Measurements from ENCODE around the gene KIF25.

Gene KIF25

DNA sequence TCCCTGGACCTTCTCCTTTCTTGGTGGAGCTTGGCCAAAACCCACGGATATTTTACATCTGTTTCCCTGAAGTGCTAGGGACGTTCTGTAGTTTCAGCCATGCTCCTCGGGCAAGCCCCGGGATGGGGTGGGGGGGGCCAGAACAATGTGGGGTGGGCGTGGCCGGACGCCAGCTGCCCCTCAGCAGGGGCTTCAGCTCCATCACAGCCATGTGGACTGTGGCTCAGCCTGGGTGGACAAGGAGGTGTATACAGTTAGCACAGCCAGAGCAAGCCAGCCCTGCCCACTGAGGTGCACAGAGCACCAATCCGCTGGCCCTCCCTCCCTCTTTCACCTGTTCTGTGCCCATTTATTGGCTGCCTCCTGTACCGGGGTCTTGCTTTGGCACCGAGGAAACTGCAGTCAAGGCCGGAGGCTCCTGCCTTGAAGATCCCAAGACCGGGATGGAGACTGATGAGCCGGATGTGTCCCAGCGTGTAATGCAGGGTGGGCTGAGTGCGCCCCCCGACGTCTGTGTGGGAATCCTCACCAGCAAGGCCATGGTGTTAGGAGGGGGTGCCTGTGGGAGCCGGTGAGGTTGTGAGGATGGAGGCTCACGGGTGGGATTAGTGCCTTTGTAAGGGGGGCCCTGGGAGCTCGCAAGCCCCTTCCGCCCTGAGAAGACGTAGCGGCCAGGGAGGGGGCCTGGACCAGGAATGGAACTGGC lies 53.6 kb downstream of the KIF25 start:
- no peak for DNase-seq (ENCODE audit: low read depth in 2 of 2)

DNA sequence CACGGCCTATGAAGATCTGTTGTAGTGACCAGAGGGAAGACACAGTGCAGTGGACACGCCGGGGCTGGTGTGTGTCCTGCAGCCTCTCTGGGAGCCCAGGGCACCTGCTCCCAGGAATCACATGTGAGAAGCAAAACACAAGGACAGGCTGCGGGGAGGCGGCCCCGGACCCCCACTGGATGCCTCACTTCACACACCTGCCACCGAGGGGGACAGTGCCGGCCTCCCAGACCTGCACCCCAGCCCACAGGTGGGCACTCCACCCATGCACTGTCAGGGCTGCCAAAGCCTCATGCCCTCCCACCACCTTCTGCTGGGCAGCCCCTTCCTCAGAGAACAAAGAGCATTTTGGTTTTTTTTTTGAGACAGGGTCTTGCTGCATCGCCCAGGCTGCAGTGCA lies 54.2 kb downstream of the KIF25 start:
- DNase-seq (ENCODE audit: low read depth in 2 of 2), result no peak

DNA sequence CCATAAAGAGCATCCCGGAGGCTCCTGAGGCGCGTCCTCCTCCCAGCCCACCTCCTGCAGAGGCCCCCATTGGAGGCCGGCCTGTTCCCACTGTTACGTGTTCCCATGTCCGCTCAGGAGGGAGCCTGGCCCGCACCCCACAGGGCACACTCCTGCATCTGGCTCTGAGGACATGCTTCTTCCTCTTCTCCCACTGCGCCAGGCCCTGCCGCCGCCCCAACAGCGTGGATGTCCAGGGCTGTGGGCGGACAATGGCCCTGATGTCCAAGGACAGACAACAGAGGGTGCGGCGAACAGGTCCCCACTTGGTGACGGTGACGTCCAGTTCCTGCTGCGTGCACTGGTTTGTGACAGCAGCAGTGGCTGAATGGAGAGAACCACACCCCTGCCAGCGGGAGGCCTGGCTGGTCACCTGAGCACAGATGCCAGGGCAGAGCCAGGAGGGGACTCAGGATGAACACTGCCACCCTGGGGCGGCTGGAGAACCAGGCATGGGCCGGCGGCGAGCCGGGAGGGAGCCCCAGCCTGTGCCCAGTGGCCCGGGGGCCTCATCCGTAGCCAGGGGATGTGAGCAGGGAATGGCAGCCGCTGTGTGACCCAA lies 54.9 kb downstream of the KIF25 start:
- no peak for DNase-seq (ENCODE audit: low read depth in 2 of 2)

DNA sequence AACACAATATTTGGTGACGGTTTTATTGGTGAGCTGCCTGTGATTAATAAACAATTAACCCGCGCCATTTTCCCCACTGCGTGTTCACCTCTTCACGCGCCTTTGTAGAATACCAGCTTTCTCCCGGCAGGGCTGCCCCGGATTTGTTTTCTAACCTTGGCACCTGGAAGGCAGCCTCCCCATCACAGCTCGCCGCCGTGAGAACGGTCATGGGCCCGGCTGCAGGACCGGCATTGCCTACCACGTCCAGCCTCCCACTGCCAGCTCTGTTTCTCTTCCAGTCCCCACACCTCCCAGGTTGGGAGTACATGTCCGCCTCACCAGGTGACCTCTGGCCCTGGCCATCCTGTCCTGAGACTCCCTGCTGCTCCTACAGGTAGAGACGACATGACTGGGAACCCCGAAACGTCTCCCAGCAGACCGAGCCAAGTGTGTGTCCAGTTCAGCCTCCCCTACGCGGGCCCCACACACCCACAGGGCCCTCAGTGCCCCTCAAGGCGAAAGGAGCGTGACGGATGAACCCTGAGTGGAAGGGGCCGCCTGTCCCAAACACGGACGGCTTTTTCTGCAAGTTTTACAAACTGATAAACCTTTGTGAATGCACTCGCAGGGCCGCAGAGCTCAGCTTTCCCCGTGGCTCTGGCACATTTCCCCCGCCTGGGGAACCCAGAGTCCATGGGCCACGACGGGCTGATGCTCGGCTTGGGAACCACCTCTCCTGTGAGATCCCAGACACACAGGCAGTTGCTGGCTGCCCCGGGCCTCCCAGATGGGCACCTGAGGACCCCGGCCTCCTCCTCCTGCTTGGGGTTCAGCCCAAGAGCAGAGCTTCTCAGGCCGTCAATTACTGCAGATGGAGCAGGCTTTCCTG lies 55.9 kb downstream of the KIF25 start:
- no peak for DNase-seq (ENCODE audit: low read depth in 2 of 2)

DNA sequence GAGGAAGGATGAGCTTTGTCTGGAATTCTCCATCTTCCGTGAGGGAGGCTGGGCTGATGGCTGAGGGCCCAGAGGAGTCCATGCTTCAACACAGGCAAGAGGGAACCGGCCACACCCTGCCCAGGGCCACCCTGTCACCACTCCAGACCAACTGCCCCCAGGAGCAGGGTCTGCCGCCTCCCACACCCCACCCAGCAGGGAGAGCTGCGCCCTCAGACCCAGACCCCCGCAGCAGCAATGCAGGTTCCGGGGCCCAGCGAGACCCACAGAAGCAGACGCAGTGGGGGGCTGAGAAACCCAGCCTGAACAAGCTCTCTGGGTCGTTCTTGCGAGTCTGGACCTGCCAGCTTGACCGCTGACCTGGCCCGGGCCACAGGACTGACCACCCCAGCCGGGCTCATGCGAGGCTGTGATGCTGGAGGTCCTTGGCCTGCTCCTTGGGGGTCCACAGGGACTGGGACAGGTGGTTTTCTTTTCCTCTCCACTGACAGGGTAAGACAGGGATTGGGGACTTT lies 56.5 kb downstream of the KIF25 start:
- no peak for DNase-seq (ENCODE audit: low read depth in 2 of 2)

DNA sequence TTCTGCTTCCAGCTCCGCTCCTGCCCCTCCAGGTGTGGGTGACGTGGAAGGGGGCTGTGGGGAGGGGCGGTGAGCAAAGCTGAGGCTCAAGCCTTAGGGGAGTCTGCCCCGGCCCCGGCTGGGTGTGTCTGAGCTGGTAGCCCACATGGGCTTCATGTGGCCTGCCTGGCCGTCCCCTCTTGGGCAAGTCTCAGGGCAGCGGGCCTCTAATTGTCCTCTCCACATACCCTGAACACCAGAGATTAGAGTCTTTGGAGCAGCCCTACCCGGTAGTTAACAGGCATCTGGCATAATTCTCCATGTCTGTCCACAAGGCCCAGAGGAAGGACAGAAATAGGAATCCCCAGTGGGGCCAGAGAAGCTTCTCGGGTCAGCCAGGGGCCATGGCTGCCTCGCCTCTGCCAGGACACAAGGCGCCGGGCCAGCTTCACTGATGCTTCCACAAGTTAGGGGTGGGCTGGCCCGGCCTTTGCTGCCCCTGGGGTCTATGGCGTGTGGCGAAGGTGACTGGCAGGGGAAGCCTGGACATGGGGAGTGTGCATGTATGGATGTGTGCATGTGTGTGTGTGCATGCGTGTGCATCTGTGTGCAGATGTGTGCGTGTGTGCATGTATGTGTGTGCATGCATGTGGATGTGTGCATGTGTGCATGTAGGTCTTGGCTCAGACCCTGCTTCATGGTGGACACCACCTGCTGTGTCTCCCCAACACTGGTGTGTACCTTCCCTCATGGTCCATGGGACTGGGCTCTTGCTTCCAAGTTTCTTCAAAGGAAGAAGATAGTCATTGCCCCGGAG lies 57.5 kb downstream of the KIF25 start:
- no peak for DNase-seq (ENCODE audit: low read depth in 2 of 2)

DNA sequence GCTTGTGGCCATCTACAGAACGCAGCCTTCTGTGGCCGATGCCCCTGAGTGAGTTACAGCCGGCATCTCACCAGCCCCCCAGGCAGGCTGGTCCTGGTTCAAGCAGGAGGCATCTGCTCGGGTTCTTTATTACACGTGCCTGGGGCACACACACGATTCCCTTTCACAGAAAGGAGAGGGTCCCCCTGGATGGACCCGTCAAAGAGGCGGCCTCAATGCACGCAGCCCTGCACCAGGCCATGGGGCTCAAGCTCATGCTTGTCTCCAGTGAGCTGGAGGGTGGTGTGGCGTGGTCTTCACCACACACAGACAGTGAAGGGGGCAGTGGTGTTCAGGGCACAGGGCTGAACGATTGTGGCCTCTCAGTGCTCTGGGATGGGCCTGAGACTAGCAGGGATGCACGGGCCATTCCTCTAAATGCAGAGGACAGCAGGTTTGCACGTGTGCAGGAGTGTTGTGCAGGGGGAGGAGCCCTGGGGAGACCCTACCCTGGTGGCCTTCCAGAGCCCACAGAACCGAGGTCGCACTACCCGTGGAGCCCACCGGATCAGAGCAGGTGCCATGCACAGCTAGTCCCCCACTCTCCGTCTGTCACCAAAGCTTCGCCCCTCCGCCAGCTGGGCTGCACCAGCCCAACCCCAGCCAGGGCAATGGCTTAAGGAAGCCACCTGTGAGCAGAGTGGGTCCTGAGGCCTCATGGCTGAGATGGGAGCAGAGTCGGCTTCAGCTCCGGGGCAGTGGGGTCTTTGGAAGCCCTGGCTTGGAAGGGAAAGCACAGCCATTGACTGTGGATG lies 58.4 kb downstream of the KIF25 start:
- DNase-seq (ENCODE audit: low read depth in 2 of 2), result no peak

DNA sequence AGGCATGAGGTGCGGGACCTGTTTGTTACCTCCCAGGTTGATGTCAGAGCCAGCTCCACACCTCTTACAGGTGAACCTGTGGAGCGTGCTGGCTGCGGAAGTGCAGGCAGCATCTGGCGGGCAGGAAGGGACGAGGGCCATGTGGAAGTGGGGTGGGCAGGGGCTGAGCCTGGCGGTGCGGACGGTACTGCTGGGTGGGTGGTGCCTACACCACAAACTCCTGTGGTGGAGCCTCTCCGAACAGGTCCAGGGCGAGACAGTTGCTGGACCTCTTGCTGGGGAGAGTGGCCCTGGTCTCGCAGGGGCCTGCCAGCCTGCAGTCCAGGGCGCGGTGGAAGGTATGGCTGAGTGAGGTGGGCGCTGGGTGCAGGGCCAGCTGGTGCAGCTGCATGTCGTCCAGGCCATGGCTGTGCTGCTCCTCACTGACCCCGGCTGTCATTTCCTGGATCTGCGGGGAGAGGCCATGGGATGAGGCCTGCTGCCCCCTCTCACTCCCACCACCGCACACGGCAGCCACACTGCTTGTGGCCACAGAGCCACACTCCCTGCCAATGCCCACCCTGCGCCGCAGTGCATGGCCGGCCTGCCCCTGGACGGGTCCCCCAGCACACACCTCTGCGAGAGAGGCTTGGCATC lies 59.5 kb downstream of the KIF25 start:
- DNase-seq (ENCODE audit: low read depth in 2 of 2), result no peak

DNA sequence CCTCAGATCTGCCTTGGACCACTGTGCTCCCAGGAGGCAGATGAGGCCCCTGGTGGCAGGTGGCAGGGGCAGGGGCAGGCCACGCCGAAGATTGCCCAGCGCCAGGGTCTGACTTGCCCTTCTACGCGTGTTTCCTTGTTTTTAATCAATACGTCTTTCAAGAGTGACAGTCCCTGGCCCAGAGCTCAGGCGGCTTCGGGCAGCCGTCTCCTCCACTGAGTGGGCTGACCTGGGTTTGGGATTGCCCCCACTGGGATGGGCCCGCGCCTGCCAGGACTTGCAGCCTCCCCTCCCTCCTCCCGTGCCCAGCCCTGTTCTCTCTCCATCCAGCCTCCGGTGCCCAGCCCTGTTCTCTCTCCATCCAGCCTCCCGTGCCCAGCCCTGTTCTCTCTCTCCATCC lies 60.4 kb downstream of the KIF25 start:
- no peak for DNase-seq (ENCODE audit: low read depth in 2 of 2)

DNA sequence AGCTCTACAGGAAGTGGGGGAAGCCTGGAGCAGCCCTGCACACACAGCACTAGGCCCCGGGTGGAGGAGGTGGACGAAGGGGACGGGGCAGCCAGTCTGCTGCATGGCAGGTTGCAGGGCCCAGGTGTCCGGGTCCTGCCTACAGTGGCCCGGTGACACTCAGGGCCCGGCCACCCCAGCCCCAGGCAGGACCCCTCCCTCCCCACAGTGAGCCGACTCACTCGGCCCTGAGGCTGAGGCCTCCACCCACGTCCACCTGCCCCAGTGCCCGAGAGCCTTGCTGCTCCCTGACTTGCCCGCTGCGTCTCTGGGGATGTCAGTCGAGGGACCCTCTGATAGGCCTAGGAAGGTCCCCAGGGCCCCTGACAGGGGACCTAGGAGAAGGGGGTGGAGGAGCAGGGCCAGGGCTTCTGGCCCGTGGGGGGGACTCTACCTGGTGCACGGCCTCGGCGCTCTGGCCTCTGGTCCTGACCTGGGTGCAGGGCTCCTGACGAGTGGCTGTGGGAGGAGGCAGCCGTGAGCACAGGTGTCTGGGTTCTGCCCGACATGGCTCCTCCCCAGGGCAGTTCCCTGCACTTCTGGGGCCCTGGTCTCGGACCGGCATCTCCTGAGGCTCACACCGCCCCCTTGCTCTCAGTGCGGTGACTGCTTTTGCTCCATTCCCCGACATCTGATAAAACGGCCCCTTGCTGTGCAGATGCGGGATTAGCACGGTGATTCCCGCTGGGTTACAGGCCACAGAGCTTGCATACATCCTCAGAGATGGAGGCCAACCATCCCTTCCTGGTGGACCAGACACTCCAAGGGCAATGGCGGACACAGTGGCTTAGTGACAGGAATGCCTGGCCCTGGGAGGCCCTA lies 61.5 kb downstream of the KIF25 start:
- DNase-seq (ENCODE audit: low read depth in 2 of 2), result no peak

DNA sequence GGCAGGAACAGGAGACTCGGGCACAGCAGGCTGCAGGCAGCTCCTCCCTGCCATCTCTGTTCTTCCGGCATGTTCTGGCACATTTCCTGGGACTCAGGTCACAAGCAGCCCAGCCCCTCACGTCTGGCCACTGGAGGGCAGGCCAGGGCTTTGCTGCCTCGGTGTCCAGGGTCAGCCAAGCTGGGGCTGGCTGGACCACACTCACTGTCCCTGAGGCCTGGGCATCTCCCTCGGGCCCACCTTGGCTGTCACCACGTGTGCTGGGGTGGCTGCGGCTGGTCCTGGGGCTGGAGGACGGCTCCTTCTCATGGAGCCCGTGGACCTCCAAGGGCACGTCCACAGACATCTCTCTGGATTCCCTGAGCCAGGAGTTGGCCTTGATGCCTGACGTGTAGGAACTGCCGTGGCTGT lies 63.1 kb downstream of the KIF25 start:
- no peak for DNase-seq (ENCODE audit: low read depth in 2 of 2)

DNA sequence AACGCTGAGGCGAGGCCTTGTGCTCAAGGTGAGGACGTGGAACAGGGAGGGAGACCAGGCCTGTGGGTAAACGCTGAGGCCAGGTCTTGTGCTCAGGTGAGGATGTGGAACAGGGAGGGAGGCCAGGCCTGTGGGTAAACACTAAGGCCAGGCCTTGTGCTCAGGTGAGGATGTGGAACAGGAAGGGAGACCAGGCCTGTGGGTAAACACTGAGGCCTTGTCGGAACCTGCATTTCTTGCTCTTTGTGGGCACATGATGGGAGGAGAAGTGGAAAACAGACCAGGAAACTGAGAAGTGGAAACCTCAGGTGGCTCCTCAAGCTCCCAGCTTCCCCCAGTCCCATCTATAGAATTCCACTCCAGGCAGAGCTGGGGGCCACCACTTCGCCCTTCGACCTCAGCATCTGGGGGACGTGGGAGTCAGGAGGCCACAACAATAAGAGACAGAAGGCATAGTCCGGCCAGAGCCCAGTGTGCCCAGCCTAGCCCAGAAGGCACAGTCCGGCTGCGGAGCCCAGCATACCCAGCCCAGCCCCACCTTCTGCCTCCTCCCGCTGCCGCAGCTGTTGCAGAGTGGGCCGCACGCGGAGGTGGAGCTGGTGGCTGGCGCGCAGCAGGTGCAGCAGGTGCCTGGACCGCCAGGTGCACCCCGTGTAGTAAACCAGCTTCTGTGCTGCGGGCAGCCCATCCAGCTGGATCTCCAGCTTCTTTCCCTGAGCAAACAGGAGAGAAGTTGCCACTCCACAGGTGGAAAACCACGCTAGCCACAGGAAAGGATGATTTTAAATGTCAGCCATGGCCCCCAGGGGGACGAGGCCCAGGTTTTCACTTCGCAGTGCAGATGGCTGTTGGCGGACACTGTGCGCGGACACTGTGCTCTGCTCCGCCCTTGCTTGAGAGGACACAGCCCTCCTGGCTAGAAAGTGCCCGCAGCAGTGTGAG lies 64.1 kb downstream of the KIF25 start:
- DNase-seq (ENCODE audit: low read depth in 2 of 2), result no peak

DNA sequence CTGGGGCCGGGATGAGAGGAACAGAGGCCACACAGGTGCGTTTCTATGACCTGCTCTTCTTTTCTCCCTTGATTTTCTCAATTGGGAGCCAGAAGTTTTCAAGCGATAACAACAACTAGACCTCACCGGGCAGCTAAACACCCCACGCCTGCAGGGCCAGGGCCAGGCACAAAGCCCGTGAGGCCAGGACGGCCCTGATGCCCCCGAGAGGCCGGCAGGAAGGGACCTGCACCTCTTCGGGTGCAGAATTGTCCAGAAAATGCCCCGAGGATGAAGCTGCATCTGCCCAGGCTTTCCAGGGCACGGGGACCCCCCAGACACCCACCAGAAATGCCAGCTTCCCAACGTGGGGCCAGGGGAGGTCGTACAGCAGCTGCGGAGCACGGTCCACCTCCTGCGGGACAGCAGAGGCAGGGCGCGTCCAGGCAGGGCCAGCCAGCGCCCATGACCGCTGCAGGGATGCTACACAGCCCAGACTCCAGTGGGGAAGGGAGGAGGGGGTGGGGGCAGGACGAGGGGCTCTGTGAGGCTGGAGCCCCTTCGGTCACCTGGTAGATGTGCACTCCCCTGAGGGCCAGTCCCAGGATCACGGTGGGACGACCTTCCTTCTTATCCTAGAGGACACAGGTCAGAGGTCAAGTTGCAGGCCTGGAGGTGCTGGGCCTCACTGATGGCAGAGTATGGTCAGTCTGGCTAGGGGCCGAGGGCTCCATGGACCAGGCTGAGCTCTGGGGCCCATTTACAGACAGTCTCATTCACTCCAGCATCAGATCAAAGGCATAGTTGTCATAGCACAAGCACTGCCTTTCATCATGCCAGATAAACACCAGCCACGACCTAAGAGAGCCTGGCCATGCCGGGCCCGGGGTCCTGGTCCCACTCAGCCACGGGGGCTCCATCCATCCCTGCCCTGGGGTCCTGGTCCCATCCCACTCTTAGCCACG lies 65.1 kb downstream of the KIF25 start:
- no peak for DNase-seq (ENCODE audit: low read depth in 2 of 2)

DNA sequence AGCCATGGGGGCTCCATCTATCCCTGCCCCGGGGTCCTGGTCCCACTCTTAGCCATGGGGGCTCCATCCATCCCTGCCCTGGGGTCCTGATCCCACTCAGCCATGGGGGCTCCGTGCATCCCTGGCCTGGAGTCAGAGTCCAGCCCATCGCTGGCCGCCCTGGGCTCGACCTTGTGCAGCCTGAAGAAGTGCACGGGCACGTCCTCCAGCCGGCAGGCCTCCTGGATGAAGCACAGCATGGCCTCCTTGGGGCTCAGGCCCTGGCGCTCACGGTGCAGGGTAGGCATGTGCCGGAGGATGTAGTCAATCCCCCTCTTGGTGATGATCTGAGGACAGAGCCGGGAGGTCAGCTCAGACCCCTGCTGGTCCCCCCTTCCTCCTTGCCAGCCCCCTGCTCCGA lies 66.0 kb downstream of the KIF25 start:
- no peak for DNase-seq (ENCODE audit: low read depth in 2 of 2)

DNA sequence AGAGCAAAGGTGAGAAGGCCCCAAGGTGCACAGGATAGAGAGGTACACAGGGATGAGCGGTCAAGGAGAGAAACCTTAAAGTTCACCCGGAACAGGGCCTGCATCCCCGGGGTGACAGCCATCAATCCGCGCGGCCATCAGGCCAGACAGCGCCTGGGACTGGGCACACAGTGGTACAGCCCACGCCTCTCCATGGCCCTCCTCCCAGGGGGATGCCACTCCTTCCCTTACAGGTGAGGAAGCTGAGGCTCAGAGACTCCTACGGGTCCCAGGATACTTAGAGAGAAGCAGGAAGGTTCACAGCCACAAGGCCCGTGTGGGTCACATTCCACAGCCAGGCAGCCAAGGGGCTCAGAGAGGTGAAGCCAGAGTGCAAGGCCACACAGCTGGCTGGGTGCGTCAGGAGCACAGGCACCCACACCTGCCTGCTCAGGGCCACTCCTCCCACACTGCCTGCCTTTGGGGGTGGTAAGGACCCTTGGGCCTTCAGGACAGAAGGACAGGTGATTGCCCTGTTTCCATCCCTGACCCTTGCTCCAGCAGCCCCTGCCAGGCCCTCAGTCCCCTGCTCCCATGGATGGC lies 66.8 kb downstream of the KIF25 start:
- no peak for DNase-seq (ENCODE audit: low read depth in 2 of 2)

DNA sequence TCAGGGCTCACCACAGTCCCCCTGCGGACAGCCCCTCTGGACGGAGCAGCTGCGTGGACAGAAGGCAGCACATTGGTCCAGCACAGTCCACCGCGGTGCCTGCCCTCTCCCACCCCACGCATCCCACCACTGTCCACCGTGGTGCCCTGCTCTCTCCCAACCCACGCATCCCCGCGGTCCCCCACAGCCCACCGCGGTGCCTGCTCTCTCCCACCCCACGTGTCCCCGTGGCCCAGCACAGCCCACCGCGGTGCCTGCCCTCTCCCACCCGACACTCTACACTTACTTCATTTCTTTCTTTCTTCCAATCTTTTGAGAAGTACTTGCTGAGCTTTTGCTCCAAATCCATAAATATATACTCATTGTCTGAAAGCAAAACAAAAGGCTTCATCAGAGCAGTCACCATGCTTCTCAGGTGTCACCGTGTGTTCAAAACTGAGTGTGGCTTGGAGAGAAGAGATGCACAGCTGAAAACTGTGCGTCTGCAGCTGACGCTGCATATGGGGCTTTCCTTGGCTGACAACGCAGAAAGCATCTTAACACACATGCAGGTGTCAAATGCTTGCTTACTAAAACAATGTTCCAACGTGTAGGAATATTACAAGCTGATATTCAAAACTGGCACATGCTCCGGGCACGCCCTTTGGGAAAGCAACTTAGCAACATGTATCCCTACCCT lies 69.7 kb downstream of the KIF25 start:
- DNase-seq (ENCODE audit: low read depth in 2 of 2), result no peak

Data from stimulated activated CD4-positive, alpha-beta T cell treated with anti-CD3 and anti-CD28 coated beads, Interleukin-4, amount 100 ng/mL, for 48 hours (primary cell).